GM06990 (cell line): Measurements from ENCODE around the gene CPTP.

Experiments
- DNase-seq: peaks from one replicate; pipeline ENCODE4 v3.0.0-alpha.2; 2011; ENCODE audit not compliant: insufficient read length; ENCODE audit errors: extremely low read depth
- H3K27me3 ChIP-seq: replicated peaks from 2 replicates; pipeline ENCODE4 v1.6.0; 2011; ENCODE audit warnings: low read length; ENCODE audit not compliant: control insufficient read depth, insufficient read depth
- H3K36me3 ChIP-seq: 2 replicates; pipeline ENCODE4 v1.5.1; 2011; ENCODE audit warnings: low read length; ENCODE audit not compliant: control insufficient read depth, insufficient read depth
- H3K4me3 ChIP-seq: replicated peaks from 2 replicates; pipeline ENCODE4 v1.5.1; 2011; ENCODE audit warnings: low read depth, mild to moderate bottlenecking, control low read depth, low read length
- TF ChIP-seq, protein P1 (sequence below): IDR thresholded peaks from 2 replicates; pipeline ENCODE4 v1.5.1; 2011; ENCODE audit warnings: low read length, control low read depth, mild to moderate bottlenecking, inconsistent platforms; ENCODE audit not compliant: insufficient read depth, poor library complexity, severe bottlenecking

Gene CPTP

DNA sequence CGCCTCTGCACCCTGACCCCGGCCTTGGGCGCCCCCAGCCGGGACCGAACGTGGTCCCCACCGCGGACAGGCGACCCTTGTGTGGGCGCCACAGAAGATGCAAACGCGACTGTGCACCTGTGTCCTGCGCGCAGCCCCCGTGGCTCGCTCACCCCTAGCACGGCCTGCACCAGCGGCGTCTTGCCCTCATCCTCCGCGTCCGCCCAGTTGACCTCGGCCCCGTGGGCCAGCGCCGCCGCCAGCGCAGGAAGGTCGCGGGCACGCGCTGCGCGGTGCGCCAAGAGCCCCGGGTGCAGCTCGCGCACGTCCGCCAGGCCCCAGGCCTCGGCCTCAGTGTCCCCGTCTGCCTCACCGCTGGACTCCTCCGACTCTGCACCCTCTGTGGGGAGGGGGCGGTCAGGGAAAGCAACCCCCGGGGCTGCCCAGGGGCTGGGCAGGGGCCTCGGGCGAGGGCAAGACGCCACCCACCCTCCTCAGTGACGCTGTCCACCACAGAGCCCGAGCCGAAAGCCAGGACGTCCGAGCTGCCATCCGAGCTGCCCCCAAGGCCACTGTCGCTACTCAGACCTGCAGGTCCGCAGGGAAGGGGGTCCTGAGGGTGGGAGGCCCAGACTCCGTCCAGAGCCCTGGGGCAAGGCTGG lies 30.2 kb upstream of the CPTP start:
- no peak for DNase-seq

DNA sequence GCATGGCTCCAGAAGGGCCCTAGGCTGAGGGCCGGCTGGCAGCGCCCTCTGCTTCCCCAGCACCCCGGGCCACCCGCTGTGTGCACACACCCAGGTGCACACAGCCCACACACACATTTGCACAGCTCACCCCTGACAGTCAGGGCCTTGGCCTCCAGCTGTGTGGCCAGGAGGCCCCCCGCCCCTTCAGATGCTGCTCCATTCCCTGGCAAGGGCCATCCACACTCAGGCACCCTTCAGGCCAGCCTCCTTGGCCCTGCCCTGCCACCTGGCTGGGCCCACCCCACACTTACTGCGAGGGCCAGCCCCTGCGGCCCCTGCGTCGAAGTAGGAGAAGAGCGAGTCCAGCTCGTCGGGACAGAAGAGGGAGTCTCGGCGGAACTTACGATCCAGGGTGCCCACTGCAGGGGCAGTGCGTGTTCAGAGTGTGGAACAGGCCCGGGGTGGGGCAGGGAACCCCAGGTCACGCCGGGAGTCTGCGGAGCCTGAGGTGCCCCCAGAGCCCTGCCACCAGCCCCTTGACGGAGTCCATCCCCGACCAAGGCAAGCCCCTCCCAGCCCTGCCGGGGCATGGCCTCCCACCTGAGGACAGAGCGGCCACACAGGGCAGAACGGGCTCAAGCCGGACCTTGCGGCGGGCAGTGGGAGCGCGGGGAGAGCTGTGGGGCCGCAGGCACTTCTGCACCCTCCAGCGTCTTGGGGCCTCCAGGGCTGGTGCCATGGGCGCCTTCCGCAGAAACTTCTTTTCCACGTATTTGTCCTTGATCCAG lies 29.3 kb upstream of the CPTP start:
- H3K4me3 ChIP-seq, result no peak overlapping the region
- TF ChIP-seq, protein P1, sequence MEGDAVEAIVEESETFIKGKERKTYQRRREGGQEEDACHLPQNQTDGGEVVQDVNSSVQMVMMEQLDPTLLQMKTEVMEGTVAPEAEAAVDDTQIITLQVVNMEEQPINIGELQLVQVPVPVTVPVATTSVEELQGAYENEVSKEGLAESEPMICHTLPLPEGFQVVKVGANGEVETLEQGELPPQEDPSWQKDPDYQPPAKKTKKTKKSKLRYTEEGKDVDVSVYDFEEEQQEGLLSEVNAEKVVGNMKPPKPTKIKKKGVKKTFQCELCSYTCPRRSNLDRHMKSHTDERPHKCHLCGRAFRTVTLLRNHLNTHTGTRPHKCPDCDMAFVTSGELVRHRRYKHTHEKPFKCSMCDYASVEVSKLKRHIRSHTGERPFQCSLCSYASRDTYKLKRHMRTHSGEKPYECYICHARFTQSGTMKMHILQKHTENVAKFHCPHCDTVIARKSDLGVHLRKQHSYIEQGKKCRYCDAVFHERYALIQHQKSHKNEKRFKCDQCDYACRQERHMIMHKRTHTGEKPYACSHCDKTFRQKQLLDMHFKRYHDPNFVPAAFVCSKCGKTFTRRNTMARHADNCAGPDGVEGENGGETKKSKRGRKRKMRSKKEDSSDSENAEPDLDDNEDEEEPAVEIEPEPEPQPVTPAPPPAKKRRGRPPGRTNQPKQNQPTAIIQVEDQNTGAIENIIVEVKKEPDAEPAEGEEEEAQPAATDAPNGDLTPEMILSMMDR, result no peak
- no peaks in the 10 kb centered on the region for H3K36me3 ChIP-seq
- no peaks in the 10 kb centered on the region for H3K27me3 ChIP-seq
- no peak for DNase-seq

More for the DNA sequence above, 30.2 kb upstream of the CPTP start:
- Histone ChIP-seq H3K4me3 (no peak overlapping the region), H3K36me3 (no peaks in the 10 kb centered on the region), H3K27me3 (no peaks in the 10 kb centered on the region)
- TF ChIP-seq, protein P1, result no peak

DNA sequence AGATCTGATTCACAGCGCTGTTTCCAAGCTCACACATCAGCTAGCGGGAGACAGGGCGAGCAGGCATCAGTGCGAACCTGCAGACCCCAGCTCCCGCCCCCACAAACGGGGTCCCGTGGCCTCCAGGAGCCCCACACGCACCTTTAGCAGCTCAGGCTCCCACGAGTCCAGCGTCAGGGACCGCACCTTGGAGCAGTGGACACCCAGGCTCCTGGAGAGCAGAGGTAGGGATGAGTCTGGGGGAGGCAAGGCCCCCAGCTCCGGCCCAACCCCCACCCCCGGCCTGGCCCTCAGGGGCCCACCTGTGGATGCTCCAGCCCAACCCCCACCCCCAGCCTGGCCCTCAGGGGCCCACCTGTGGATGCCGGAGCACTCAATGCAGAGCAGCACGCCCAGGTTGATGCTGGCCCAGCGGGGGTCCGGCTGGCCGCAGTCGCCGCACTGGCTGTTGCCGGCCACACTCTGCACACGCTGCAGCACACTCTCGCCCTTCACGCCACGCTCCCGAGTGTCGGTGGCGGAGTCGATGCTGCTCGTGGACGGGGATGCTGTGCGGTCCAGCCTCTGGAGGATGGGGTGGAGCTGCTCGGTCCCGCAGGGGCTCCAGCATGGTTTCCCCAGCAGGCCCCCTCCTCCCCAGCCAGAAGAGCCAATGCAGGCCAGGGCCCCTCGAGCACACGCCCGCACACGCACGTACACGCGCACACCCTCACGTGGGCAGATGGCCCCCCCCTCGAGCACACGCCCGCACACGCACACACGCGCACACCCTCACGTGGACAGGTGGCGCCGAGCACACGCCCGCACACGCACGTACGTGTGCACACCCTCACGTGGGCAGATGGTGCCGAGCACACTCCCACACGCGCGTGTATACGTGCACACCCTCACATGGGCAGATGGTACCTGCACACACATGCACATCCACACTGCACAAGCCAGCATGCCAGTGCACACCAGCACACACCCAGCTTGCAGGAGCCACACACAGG lies 28.2 kb upstream of the CPTP start:
- Histone ChIP-seq H3K27me3 (no peaks in the 10 kb centered on the region), H3K36me3 (no peaks in the 10 kb centered on the region), H3K4me3 (no peak overlapping the region)
- DNase-seq, result no peak
- TF ChIP-seq, protein P1, result no peak

- no peak overlapping the region for H3K4me3 ChIP-seq
Measured at GRCh38 chr1:1297802-1298424, 26.7 kb upstream of the CPTP start.

More at GRCh38 chr1:1297802-1298424, 26.7 kb upstream of the CPTP start:
- H3K27me3 ChIP-seq, result no peaks in the 10 kb centered on the region
- no peaks in the 10 kb centered on the region for H3K36me3 ChIP-seq
- TF ChIP-seq, protein P1, result no peak
- no peak for DNase-seq
